IPS-18c (cell line): ENCODE results near the gene PRCD.
A peak's percentile ranks its signal among the peaks of the same experiment; 100 is the strongest.

Experiments
- H3K4me3 ChIP-seq: 2 replicates; pipeline ENCODE4 v1.7.0; 2013; ENCODE audit warnings: low read depth, mild to moderate bottlenecking, low read length, moderate library complexity; ENCODE audit not compliant: insufficient read depth
- H3K9me3 ChIP-seq: one replicate; pipeline ENCODE4 v1.6.1; 2013; ENCODE audit warnings: mild to moderate bottlenecking, low read length, moderate library complexity; ENCODE audit not compliant: control insufficient read depth, insufficient read depth

The PRCD gene

DNA sequence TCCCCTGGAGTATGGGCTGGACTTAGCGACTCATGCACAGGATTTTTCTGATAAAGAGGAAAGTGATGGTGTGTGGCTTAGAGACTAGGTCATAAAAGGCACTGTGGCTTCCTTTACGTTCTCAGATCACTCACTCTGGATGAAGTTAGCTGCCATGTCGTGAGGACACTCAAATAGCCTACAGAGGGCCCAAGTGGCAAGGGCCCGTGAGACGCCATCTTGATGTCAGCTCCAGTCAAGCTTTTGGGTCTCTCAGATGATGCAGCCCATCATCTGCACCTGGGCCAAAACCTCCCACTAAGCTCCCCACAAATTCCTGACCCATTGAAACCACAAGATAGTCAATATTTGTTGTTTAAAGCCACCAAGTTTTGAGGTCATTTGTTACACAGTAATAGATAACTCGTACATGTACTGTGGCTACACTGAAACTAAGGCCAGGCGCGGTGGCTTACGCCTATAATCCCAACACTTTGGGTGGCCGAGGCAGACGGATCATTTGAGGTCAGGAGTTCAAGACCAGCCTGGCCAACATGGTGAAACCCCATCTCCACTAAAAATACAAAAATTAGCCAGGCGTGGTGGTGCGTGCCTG lies 31.1 kb downstream of the PRCD start:
- H3K9me3 ChIP-seq: no peaks in the 10 kb centered on the region
- no peak overlapping the region for H3K4me3 ChIP-seq

DNA sequence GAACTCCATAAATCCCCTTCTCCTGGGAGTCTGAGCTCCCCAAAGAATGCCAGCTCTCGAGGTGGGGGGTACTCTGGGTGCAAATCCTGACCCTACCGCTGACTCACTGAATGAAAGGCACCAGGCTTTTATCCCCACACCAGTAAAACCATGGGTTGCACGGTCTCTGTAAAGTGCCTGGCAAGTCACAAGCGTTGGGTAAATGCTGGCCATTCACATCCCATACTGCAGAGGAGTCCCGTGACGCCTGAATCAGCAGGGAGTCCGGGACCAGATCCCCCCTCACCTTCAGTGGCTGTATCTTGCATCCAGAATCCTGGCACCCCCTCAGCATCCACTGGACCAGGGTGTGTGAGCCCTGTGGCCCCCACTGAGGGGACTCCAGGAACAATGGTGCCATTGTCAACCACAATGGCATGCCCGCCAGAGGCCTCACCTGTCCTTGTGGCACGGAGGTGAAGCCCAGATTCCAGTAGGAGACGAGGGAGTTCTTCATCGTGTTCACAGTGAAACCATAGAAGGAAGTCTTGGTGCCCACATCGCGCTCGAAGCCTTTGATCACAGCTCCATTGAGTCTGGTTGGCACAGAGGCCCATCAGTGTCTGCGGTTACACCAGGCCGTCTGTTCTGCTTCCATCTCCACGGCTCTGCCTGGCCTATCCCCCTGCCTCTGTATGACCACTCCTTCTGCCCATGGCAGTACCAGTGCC lies 32.5 kb downstream of the PRCD start:
- no peaks in the 10 kb centered on the region for H3K9me3 ChIP-seq
- no peak overlapping the region for H3K4me3 ChIP-seq

DNA sequence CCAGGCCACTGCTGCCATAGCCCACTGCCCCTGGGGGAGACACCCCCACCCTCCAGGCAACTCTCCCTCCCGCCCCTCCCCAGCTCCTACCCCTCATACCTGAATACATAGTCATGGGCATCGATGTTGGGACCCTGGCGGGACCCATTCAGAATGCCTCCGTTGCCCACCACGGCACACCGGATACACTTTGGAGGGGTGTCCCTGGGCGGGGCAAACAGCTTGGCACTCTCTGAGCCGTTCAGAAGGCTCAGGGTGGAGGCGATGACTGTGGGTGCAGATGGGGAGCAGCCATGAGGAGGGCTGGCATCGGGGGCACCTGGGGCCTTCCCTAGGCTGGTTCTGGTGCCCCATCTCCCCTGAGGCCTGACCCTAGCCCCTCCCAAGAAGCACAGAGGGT lies 33.3 kb downstream of the PRCD start:
- H3K4me3 ChIP-seq: no peak overlapping the region
- no peaks in the 10 kb centered on the region for H3K9me3 ChIP-seq

DNA sequence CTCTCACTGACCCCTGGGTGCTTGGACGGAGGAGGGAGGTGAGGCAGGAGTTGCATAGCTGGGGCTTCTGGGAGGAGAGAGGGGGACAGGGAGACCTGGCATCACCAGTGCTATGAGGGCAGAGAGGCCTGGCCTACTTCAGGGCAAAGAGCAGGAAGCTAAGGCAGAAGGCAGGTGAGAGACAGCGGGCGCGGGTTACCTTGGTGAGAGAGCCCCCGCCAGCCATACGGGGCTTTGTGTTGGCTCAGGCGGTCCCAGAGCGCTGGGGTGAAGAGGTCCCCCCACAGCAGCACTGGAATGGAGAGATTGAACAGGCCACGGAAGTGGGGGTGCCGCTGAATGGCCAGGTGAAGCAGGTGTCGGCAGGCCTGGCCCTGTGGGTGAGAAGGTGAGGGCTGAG lies 34.3 kb downstream of the PRCD start:
- H3K4me3 ChIP-seq: no peak overlapping the region
- no peaks in the 10 kb centered on the region for H3K9me3 ChIP-seq

DNA sequence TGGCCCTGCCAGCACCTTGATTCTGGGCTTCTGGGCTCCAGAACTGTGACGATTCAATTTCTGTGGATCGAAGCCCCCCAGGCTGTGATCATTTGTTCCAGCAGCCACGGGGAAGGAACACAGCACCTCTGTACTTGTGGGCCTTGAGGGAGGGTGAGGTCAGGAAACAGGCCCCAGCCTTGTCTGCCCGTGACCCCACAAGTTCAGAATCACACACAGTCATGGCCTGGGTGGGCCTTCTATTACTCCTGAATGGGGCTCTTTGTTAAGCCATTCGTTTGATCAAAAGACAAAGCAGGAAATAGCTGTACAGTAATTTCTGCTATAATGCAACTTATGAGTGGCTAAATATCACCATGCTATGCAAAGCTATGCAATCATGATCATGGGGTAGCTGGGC lies 35.7 kb downstream of the PRCD start:
- Histone ChIP-seq H3K4me3 (no peak overlapping the region), H3K9me3 (no peaks in the 10 kb centered on the region)

DNA sequence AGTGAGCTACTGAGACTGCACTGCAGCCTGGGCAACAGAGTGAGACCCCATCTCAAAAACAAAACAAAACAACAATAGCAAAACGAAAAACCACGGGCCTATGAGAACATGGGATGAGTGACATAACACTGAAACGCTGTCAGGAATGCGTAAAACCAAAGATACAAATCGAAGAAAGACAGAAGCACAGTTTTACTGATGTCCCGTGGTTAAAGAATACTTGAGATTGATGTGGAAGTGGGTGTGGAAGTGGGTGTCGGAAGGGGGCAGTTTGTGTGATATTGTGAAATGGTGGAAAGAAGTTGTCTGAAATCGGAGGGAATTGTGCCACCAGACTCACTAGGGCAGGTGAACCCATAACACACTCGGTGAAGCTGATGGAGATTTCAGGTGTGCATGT lies 36.3 kb downstream of the PRCD start:
- no peaks in the 10 kb centered on the region for H3K9me3 ChIP-seq

DNA sequence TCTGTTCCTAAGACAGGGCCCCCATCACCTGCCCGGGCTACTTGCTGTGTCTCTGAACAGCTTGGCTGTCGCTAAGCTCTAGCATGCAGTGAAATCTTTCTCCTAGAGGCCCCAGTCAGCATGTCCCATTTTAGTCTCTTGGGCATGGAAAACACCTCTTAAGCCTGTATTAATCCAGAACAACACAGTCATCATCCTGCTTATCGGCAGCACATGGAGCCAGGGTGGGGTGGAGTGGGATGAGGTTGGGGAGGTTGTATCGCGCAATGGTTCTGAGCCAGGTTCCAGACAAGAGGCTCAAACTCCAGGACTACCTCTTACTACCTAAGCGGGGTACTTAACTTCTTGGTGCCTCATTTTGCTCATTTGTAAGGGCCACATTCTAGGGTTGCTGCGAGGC lies 38.0 kb downstream of the PRCD start:
- Histone ChIP-seq H3K9me3 (no peaks in the 10 kb centered on the region), H3K4me3 (no peak overlapping the region)

More for the DNA sequence above, 36.3 kb downstream of the PRCD start:
- no peak overlapping the region for H3K4me3 ChIP-seq

DNA sequence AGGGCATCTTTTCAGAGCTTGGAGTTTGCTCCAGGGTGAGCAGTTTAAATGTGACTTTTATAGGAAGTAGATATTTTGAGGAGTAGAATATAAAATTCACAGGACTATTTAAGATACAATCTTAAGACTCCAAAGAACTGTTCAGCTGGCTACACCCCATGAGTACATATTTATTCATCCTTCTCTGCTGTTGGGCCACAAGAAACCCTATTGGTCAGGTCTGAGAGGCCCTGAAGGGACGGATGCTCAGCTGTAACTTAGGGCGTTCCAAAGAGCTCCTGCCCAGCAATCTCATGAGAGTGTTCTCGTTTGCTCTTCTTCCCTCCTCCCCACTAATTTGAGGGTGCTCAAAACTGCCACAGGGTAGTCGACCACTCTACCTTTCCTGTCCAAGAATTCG lies 38.5 kb downstream of the PRCD start:
- H3K4me3 ChIP-seq: no peak overlapping the region
- no peaks in the 10 kb centered on the region for H3K9me3 ChIP-seq

DNA sequence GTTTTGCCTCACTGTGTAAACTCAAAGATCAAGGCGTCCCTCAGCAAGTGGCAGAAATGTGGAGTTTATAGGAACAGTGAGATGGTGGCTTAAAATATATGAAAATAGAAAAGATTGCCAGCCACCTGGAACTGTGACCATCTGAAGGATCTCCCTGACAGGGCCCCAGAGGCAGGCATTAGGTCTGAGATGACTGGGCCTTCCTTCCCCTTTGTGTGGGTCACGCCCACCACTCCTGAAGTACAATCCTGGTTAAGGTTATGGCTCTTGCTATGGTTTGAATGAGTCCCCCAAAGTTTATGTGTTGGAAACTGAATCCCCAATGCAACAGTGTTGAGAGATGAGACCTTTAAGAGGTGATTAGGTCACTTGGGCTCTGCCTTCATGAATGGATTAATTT lies 39.4 kb downstream of the PRCD start:
- no peaks in the 10 kb centered on the region for H3K9me3 ChIP-seq
- no peak overlapping the region for H3K4me3 ChIP-seq

DNA sequence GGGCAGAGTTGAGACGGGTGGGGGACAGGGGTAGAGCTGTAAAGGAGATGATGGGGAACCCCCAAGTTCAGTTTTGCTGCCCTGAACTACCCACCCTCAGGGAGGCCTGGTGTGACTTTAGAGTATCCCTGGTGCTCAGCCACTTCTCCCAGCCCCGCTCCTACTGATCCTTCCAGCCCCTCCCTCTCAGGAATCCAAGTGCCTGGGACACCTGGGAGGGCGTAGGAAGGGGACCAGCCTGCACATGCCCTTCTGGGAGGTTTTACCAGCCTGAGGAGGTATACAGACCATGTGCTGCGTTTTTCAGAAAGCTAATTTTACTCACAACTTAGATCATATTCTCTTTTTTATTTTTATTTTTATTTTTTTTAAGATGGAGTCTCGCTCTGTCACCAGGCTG lies 41.7 kb downstream of the PRCD start:
- no peak overlapping the region for H3K4me3 ChIP-seq

DNA sequence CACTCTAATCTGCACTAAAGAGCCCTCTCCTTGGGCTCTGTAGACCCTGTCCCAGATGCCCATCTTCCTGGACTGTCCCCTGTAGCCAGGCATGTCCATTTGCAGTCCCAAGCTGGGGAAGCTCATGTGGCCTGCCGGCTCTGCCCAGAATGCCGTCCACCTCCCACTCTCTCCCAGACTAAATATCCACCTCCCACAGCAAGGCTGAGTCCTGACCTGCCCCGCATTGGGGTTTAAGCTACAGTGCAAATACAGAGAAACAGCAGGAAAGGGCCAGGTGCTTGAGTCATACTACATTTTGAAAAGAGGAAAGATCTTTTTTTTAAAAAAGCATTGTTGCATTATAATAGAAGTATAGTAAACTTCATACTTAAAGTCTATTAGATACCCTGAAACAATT lies 42.8 kb downstream of the PRCD start:
- Histone ChIP-seq H3K9me3 (no peaks in the 10 kb centered on the region), H3K4me3 (no peak overlapping the region)

More for the DNA sequence above, 41.7 kb downstream of the PRCD start:
- no peaks in the 10 kb centered on the region for H3K9me3 ChIP-seq

DNA sequence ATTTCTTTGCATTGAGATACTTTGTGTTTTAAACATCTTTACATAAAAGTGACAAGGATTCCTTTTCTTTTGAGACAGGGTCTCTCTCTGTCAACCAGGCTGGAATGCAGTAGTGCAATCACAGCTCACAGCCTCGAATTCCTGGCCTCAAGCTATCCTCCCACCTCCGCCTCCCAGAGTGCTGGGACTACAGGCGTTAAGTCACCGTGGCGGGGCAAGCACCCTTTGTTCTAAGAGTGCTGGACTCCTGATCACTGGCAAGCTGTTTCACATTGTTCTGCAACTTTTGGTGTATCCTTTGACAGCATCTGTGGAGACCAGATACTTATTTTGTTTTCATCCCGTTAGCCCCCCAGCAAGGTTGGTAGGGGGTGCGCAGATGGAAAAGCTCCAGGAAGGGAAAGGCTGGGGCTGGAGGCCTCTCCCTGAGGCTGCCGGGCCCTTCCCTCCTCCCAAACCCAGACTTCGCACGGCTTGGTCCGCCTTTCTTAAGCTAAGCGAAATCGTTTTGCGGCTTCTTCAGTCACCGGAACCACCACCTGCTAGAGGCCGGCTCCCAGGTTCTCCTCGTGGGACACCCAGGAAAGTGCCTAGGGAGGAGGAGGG lies 44.7 kb downstream of the PRCD start:
- Histone ChIP-seq H3K4me3 (peak overlapping the region; percentile 56), H3K9me3 (no peaks in the 10 kb centered on the region)

DNA sequence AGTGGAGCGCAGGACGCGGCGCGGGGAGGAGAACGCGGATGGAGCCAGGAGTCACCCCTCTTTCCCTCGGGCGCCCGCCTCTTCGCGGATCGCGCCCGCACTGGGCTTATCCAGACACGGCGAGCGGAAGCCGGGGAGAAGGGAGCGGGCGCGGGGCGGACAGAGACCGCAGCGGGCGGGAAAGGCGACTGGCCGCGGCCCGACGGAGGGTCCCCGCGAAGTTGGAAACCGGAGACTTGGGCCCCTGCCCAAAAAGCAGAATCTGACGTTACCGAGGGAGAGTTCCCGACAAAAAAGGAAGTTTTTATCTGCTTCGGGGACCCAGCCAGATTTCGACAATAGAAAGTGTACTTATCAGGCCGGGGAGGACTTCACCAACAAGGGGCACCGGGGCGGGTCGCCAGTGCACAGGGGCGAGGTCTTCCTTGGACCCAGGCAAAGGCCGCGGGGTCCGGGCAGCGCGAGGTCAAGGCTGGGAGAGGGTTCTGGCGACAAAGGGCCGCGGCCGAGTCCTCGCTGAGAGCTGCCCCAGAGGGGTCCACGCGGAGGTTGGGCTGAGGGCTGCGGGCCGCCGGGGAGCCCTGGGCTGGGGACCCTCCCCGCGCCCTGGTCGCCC lies 45.3 kb downstream of the PRCD start:
- peak overlapping the region; percentile 56 for H3K4me3 ChIP-seq
- no peaks in the 10 kb centered on the region for H3K9me3 ChIP-seq

DNA sequence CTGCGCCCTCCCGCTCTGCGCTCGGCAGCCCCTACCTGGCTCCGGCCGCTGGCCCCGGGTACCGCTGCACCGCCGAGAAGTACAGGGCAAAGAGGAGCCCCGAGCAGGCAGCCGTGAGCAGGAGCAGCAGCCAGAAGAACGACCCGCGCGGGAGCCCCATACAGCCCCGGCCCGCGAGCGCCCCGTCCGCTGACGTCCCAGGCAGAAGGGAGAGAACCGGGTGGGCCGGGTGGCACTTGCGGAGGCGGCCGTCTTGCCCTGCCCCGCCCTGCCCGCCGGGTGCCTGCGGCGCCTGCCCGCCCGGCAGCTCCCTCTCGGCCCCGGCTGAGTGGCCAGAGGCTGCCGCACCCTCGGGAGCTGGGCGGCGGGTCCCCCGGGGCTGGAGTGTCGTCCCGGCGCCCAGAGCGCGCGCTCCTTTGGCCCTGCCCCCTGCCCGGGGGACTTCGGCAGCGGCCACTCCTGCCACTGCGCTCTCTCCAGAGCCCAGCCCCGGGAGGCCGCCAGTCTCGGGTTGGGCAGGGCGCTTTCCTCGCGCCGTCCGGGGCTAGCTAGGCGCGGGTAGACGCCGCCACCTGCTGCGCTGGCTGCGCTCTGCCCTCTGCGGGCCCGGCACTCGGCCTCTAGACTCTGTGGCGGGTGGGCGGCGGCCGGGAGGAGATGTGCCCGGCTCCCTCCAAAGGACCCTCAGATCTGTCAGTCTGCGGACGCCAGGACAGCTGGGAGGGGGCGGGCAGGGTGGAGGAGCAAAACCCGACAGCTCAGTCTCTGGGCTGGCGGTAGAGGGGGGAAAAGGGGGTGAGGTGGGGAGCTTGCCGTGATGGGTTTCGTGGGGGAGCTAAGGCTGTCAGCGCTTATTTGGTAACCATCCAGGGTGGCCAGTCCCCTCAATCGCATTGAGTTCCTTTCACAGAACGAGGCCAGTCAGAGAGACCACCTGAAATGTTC lies 46.1 kb downstream of the PRCD start, which contains the start of gene ST6GALNAC2:
TSS of gene ST6GALNAC2 (minus strand) at position 212 of the 945 bp plus-strand sequence. CDS start at position 160, 52 bp downstream.
- Histone ChIP-seq H3K9me3 (no peaks in the 10 kb centered on the region), H3K4me3 (peak within 1 kb of the TSS; percentile 56)

DNA sequence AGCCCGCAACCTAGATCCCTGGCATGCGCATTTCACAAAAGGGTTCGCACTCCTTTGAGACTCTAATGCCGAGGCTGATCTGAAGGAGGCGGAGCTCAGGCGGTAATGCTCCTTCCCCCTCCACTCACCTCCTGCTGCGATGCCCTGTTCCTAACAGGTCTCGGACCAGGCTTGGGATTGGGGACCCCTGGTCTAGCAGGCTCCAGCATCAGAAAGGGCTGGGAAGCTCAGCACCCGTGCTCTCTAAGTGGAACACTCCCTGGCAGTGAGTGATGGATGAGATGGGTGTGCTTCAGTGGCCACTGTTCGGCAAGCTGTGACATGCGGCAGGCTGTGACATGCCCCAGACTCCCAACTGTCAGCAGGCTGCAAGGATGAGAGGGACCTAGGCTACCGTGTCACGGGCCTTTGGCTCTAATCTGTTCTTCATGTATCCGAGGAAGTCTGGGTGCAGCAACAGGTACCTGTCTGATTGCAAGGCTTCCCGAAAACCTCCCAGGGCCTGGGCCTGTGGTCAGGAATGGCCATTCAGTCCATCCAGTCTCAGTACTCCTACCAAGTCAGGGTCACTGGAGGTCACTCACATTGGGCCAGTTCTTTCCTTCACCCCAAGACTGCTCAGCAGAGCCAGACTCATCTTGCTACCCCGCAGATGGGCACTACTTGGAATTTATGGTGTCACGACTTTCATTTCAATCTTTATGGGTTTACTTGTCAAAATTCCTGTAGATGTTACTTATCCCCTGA lies 47.1 kb downstream of the PRCD start:
- Histone ChIP-seq H3K4me3 (no peak overlapping the region), H3K9me3 (no peaks in the 10 kb centered on the region)

DNA sequence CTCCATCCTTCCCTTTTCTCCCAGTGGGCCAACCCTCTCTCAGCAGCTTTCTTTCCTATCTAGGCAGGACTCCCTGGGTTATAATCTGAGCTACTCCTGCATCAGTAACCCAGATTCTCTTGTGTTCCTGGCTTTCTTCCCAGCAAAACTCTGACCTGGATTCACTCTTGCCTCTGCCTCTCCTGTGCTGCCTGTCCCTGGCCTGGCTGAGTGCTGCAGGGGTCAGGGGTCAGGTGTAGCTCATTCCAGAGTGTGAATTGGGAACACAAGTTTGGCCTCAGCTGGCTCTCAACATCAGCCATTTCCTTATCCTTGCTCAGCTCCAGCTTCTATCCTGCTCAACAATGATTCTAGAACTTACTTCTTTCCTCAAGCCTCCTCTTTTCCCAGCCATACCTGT lies 48.3 kb downstream of the PRCD start:
- no peaks in the 10 kb centered on the region for H3K9me3 ChIP-seq

More for the DNA sequence above, 48.3 kb downstream of the PRCD start:
- no peak overlapping the region for H3K4me3 ChIP-seq
